CD14-positive monocyte (primary cell): Measurements from ENCODE around the gene ERGIC1. TPM values are rescaled to one million over a fixed set of nuclear protein-coding genes. Genes with fewer than 3 reads are reported as not detected.
A peak's percentile ranks its signal among the peaks of the same experiment; 100 is the strongest.

ENCODE experiments used
- DNase-seq, 3 donors: peaks; one replicate each; pipeline ENCODE4 v3.0.0-alpha.2; 2011 to 2022
- H2AFZ ChIP-seq: 2 replicates; pipeline ENCODE4 v1.6.0; 2012; ENCODE audit warnings: mild to moderate bottlenecking, low read depth, low read length, inconsistent platforms; ENCODE audit not compliant: insufficient read depth, poor library complexity, severe bottlenecking
- H3K27ac ChIP-seq, 2 donors: 1 replicate in 1 of 2; 2 replicates in 1 of 2; pipeline ENCODE4 v1.5.1; 2012 to 2013; ENCODE audit warnings: low read length in 2 of 2, control low read depth in 1 of 2, inconsistent platforms in 1 of 2, low read depth in 1 of 2, mild to moderate bottlenecking in 1 of 2
- H3K27me3 ChIP-seq, 2 donors: one replicate each; pipeline versions ENCODE4 v1.6.0 to v1.6.1; 2011 to 2013; ENCODE audit warnings: low read length in 2 of 2; ENCODE audit not compliant: control insufficient read depth in 2 of 2, insufficient read depth in 2 of 2
- H3K36me3 ChIP-seq, 2 donors: replicated peaks in 1 of 2; 1 replicate in 1 of 2; 2 replicates in 1 of 2; pipeline versions ENCODE4 v1.5.1 to v1.6.1; 2012 to 2013; ENCODE audit warnings: low read length in 2 of 2, control low read depth in 1 of 2, inconsistent platforms in 1 of 2, mild to moderate bottlenecking in 1 of 2; ENCODE audit not compliant: insufficient read depth in 2 of 2, control insufficient read depth in 1 of 2
- H3K4me1 ChIP-seq, 2 donors: 1 replicate in 1 of 2; 2 replicates in 1 of 2; pipeline versions ENCODE4 v1.5.1 to v1.6.1; 2012 to 2013; ENCODE audit warnings: low read length in 2 of 2, control low read depth in 1 of 2, inconsistent platforms in 1 of 2, mild to moderate bottlenecking in 1 of 2, moderate library complexity in 1 of 2; ENCODE audit not compliant: insufficient read depth in 2 of 2, control insufficient read depth in 1 of 2
- H3K4me2 ChIP-seq: replicated peaks from 2 replicates; pipeline ENCODE3; 2012; ENCODE audit warnings: low read length, moderate library complexity, mild to moderate bottlenecking; ENCODE audit not compliant: poor library complexity, severe bottlenecking; ENCODE audit errors: extremely low read depth
- H3K4me3 ChIP-seq, 3 experiments: fragments of 200-600 bp in 1 of 3; sonication (generic) in 1 of 3; replicated peaks in 1 of 3; 1 replicate in 2 of 3; 2 replicates in 1 of 3; pipeline ENCODE4 v1.5.1; 2011 to 2013; ENCODE audit warnings: low read length in 3 of 3, mild to moderate bottlenecking in 3 of 3, control low read depth in 2 of 3, low read depth in 2 of 3, inconsistent platforms in 1 of 3, moderate library complexity in 1 of 3
- H3K79me2 ChIP-seq: 2 replicates; pipeline ENCODE4 v1.6.0; 2012; ENCODE audit warnings: mild to moderate bottlenecking, control low read depth, inconsistent platforms, low read length, moderate library complexity; ENCODE audit not compliant: insufficient read depth
- H3K9ac ChIP-seq: 2 replicates; pipeline ENCODE4 v1.6.0; 2017; ENCODE audit warnings: low read length, mild to moderate bottlenecking; ENCODE audit not compliant: insufficient read depth, poor library complexity, severe bottlenecking
- H3K9me3 ChIP-seq, 2 donors: replicated peaks in 1 of 2; 1 replicate in 1 of 2; 2 replicates in 1 of 2; pipeline versions ENCODE4 v1.5.1 to v1.6.1; 2012 to 2013; ENCODE audit warnings: low read length in 2 of 2, control low read depth in 1 of 2; ENCODE audit not compliant: control insufficient read depth in 1 of 2, insufficient read depth in 1 of 2
- H4K20me1 ChIP-seq: 2 replicates; pipeline ENCODE4 v1.6.0; 2012; ENCODE audit warnings: mild to moderate bottlenecking, low read length, control low read depth, moderate library complexity; ENCODE audit not compliant: insufficient read depth
- H3K27ac Mint-ChIP-seq, 7 donors: one replicate each; pipeline ENCODE4 v1.8.0; 2020; ENCODE audit warnings: mild to moderate bottlenecking in 7 of 7, mixed read lengths in 7 of 7, moderate library complexity in 6 of 7, inconsistent platforms in 2 of 7
- H3K27me3 Mint-ChIP-seq, 3 donors: one replicate each; pipeline ENCODE4 v1.8.0; 2021 to 2022; ENCODE audit warnings: low read depth in 3 of 3, mild to moderate bottlenecking in 3 of 3, mixed read lengths in 3 of 3, moderate library complexity in 3 of 3, inconsistent platforms in 1 of 3
- H3K36me3 Mint-ChIP-seq, 2 donors: one replicate each; pipeline ENCODE4 v1.8.0; 2020; ENCODE audit warnings: mixed read lengths in 2 of 2, inconsistent platforms in 1 of 2, mild to moderate bottlenecking in 1 of 2
- H3K4me1 Mint-ChIP-seq: one replicate; pipeline ENCODE4 v1.8.0; 2020; ENCODE audit warnings: mild to moderate bottlenecking, mixed read lengths
- H3K4me3 Mint-ChIP-seq, 2 donors: one replicate each; pipeline ENCODE4 v1.8.0; 2020; ENCODE audit warnings: mild to moderate bottlenecking in 2 of 2, mixed read lengths in 2 of 2, moderate library complexity in 1 of 2
- H3K9me3 Mint-ChIP-seq, 7 donors: one replicate each; pipeline ENCODE4 v1.8.0; 2020 to 2022; ENCODE audit warnings: mixed read lengths in 7 of 7, mild to moderate bottlenecking in 6 of 7, moderate library complexity in 6 of 7, inconsistent platforms in 2 of 7
- WGBS: methylation state at CpG from one replicate; pipeline ENCODE4 v1.1.5; 2013; ENCODE audit warnings: missing lambda C conversion rate; ENCODE audit not compliant: insufficient coverage; 5-methylcytosine and 5-hydroxymethylcytosine counted together
- intact Hi-C, 2 donors: fragments of 100-400 bp; cut with micrococcal nuclease; formaldehyde crosslinking; loops; one replicate each; pipeline versions ENCODE4 v1.15.0 to v1.15.1; 2023
- polyA plus RNA-seq, 3 donors: library from polyadenylated mRNA; depleted of rRNA in 1 of 3; unstranded in 2 of 3; stranded (reverse) in 1 of 3; fragments of 300-500 nt in 2 of 3; fragments of >200 nt in 1 of 3; fragmentation: Illumina TruSeq in 2 of 3; gene quantifications; 1 replicate in 2 of 3; 2 replicates in 1 of 3; pipeline ENCODE4 v1.2.3, GENCODE V29; 2012 to 2021
- TF ChIP-seq, protein P1 (sequence below): fragments of 200-600 bp; IDR thresholded peaks from one replicate; pipeline ENCODE4 v1.8.0; 2022; ENCODE audit warnings: antibody characterized with exemption, mild to moderate bottlenecking

The ERGIC1 gene
- polyA plus RNA-seq, 3 donors, result 28.3 to 76.2 (median 34.1) TPM

DNA sequence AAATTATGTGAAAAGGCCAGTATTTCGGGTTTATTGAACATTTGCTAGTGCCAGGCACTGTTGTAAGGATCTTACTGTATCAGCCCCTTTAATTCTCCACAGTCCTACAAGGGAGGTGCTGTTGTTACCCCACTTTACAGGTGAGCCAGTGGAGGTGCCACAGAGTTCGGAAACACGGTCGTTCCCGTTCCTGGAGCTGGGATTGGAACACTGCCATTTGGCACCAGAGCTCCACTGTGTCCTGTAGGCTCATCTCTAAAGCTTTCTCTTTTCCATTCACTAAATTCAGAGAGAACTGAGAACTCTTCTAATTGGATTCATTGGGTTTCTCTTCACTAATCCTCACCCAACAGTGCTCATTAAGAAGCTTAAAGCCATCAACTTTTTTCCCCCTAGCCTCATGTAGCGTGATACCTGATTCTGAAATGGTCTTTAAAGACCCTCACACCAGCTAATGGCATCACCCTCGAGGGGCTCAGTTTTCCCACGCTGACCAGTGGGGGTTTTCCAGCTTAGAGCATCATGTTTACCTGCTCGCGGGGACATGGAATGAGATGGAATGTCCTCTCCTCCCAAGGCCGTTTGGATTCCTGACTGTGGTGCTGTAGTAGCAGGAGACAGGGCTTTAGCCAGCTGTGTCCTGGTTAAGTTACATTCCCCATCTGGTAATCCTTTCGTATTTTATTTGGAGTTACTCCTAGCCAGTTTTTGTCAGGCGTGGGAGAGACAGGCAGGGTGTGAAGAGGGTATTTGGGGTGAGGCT, 5.8 kb downstream of the ERGIC1 start:
- Histone ChIP-seq H3K27ac (no peak overlapping the region), H4K20me1 (peaks cover 2% of the 10 kb centered on the region), H3K79me2 (peaks cover 18% of the 10 kb centered on the region), H3K36me3 (peaks cover 0 to 8% of the 10 kb centered on the region in 2 donors), H3K9me3 (no peaks in the 10 kb centered on the region), H3K4me2 (no peak overlapping the region), H3K27me3 (no peaks in the 10 kb centered on the region), H3K4me1 (peaks cover 30 to 36% of the 10 kb centered on the region in 2 donors), H2AFZ (no peak overlapping the region), H3K4me3 (no peak overlapping the region), H3K9ac (no peak overlapping the region)
- Mint-ChIP-seq H3K27me3 (peaks cover 0 to 4% (median 0%) of the 10 kb centered on the region in 3 donors), H3K9me3 (no peaks in the 10 kb centered on the region), H3K27ac (peak overlapping the region in 6 of 7 donors; percentile 1 to 80 (median 33)), H3K36me3 (peaks cover 27 to 50% of the 10 kb centered on the region in 2 donors), H3K4me1 (peaks cover 37% of the 10 kb centered on the region), H3K4me3 (no peak overlapping the region)
- DNase-seq, result no peak
- WGBS, result 93% methylated on average over 6 of the region's 13 CpGs
- intact Hi-C loops, result loop anchor here (5.0 to 10.0 kb wide), 3 partner anchors 37 to 125 kb away; partner anchors contain the start of gene DUSP1 (in 1 of the 2)
- TF ChIP-seq, protein P1, sequence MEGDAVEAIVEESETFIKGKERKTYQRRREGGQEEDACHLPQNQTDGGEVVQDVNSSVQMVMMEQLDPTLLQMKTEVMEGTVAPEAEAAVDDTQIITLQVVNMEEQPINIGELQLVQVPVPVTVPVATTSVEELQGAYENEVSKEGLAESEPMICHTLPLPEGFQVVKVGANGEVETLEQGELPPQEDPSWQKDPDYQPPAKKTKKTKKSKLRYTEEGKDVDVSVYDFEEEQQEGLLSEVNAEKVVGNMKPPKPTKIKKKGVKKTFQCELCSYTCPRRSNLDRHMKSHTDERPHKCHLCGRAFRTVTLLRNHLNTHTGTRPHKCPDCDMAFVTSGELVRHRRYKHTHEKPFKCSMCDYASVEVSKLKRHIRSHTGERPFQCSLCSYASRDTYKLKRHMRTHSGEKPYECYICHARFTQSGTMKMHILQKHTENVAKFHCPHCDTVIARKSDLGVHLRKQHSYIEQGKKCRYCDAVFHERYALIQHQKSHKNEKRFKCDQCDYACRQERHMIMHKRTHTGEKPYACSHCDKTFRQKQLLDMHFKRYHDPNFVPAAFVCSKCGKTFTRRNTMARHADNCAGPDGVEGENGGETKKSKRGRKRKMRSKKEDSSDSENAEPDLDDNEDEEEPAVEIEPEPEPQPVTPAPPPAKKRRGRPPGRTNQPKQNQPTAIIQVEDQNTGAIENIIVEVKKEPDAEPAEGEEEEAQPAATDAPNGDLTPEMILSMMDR, result no peak

DNA sequence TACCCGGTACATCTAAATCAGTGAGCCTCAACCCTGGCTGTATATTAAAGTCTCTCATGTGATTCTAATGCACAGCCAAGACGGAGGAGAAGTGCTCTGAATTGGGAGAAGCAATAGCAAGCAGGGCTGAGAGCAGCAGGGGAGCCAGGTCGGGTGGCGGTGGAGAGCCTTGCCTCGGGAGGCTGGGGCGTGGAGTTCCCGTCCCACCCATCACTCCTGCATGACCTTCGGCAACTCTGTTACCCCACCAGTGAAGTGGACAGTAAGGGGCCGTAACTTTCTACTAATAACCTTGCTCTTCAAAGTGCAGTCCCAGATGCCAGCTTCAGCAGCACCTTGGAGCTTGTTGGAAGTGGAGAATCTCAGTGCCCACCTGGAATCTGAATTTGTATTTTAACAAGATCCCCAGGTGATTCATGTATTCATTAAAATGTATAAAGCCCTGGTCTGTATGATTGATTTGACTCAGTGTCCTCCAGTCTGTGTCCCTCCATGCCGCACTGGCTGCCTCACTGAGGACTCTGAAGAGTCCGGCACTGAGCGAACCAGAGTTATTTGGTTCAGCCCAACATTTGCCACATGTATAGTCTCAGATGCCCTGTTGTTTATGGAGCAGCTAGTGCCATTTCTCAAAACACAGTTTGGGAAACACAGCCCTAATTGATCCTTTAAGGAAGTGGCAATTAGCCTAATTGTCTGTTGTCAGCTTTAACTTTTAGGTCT, 6.5 kb downstream of the ERGIC1 start:
- H3K4me3 ChIP-seq, result no peak overlapping the region
- peak overlapping the region in 3 of 7 donors; percentile 1 to 72 (median 19) for H3K27ac Mint-ChIP-seq
- H3K4me1 Mint-ChIP-seq, result peaks cover 35% of the 10 kb centered on the region
- WGBS, result 100% methylated on average over 6 of the region's 12 CpGs
- H3K27me3 ChIP-seq, result no peaks in the 10 kb centered on the region
- TF ChIP-seq, protein P1, result no peak
- peaks cover 27 to 28% of the 10 kb centered on the region in 2 donors for H3K4me1 ChIP-seq
- no peak overlapping the region for H3K27ac ChIP-seq
- no peak overlapping the region for H3K4me2 ChIP-seq
- H3K36me3 Mint-ChIP-seq, result peaks cover 30 to 50% of the 10 kb centered on the region in 2 donors
- intact Hi-C loops, result loop anchor here in 1 of 2 donors (5.0 kb wide), 1 partner anchor 37 kb away; no protein-coding TSS in a partner anchor
- peaks cover 11% of the 10 kb centered on the region for H3K79me2 ChIP-seq
- H2AFZ ChIP-seq, result no peak overlapping the region
- no peak for DNase-seq
- H3K27me3 Mint-ChIP-seq, result peaks cover 0 to 3% (median 0%) of the 10 kb centered on the region in 3 donors
- peaks cover 2% of the 10 kb centered on the region for H4K20me1 ChIP-seq
- H3K9ac ChIP-seq, result no peak overlapping the region
- H3K4me3 Mint-ChIP-seq, result no peak overlapping the region
- peaks cover 0 to 8% of the 10 kb centered on the region in 2 donors for H3K36me3 ChIP-seq
- H3K9me3 Mint-ChIP-seq, result no peaks in the 10 kb centered on the region
- H3K9me3 ChIP-seq, result no peaks in the 10 kb centered on the region
